ENCODE results near the gene GADL1. TPM values are rescaled to one million over a fixed set of nuclear protein-coding genes. Genes with fewer than 3 reads are reported as not detected.

The GADL1 gene
- total RNA-seq, 4 donors from 2014 or later: not detected

GRCh38 chr3:30692498-30693130, 201.8 kb downstream of the GADL1 start:
- peak overlapping the region in 1 of 4 donors; percentile 60 for H3K27ac ChIP-seq
- TF ChIP-seq CTCF (IDR thresholded peaks at IDR 0.05) (no peak), POLR2A (IDR thresholded peaks at IDR 0.05) (no peak)
- intact Hi-C loops (cut with DNase I): loop anchor here (10.0 kb wide), 2 partner anchors 508 to 578 kb away; no protein-coding TSS in a partner anchor
- no peak overlapping the region for H3K4me3 ChIP-seq
- peaks cover 10 to 70% (median 22%) of the 10 kb centered on the region in 3 donors for H3K4me1 ChIP-seq
- DNase-seq: no peak
- 74 to 76% methylated on average over 3 of the region's 3 CpGs for WGBS, 2 donors
- no peaks in the 10 kb centered on the region for H3K9me3 ChIP-seq
- H3K27me3 ChIP-seq: no peaks in the 10 kb centered on the region
- H3K36me3 ChIP-seq: peaks cover 0 to 60% (median 0%) of the 10 kb centered on the region in 3 donors

GRCh38 chr3:30691944-30692343, 202.5 kb downstream of the GADL1 start:
- no peak for TF ChIP-seq POLR2A (IDR thresholded peaks at IDR 0.05)
- TF ChIP-seq CTCF (IDR thresholded peaks at IDR 0.05): no peak
- H3K36me3 ChIP-seq: peaks cover 0 to 65% (median 0%) of the 10 kb centered on the region in 3 donors
- H3K27me3 ChIP-seq: no peaks in the 10 kb centered on the region
- no peak overlapping the region for H3K4me3 ChIP-seq
- DNase-seq: no peak
- H3K9me3 ChIP-seq: no peaks in the 10 kb centered on the region
- peak overlapping the region in 1 of 4 donors; percentile 60 for H3K27ac ChIP-seq
- intact Hi-C loops (cut with DNase I): loop anchor here (10.0 kb wide), 2 partner anchors 507 to 577 kb away; no protein-coding TSS in a partner anchor
- peaks cover 10 to 74% (median 22%) of the 10 kb centered on the region in 3 donors for H3K4me1 ChIP-seq
- WGBS, 2 donors: 92 to 100% methylated on average over 1 of the region's 1 CpG

GRCh38 chr3:30691249-30691880, 203.1 kb downstream of the GADL1 start:
- H3K27ac ChIP-seq: peak overlapping the region in 3 of 4 donors; percentile 48 to 68 (median 60)
- peaks cover 0 to 65% (median 0%) of the 10 kb centered on the region in 3 donors for H3K36me3 ChIP-seq
- 77 to 82% methylated on average over 4 to 10 of the region's 10 CpGs for WGBS, 2 donors
- H3K4me1 ChIP-seq: peaks cover 10 to 74% (median 22%) of the 10 kb centered on the region in 3 donors
- no peaks in the 10 kb centered on the region for H3K27me3 ChIP-seq
- no peaks in the 10 kb centered on the region for H3K9me3 ChIP-seq
- intact Hi-C loops (cut with DNase I): loop anchor here (10.0 kb wide), 2 partner anchors 507 to 577 kb away; no protein-coding TSS in a partner anchor
- no peak for DNase-seq
- TF ChIP-seq CTCF (IDR thresholded peaks at IDR 0.05) (no peak), POLR2A (IDR thresholded peaks at IDR 0.05) (no peak)
- H3K4me3 ChIP-seq: no peak overlapping the region

GRCh38 chr3:30690199-30690598, 204.3 kb downstream of the GADL1 start:
- TF ChIP-seq POLR2A (IDR thresholded peaks at IDR 0.05): no peak
- no peak for TF ChIP-seq CTCF (IDR thresholded peaks at IDR 0.05)
- intact Hi-C loops (cut with DNase I): loop anchor here (10.0 kb wide), 2 partner anchors 505 to 575 kb away; no protein-coding TSS in a partner anchor
- Histone ChIP-seq H3K4me1 (peaks cover 10 to 79% (median 22%) of the 10 kb centered on the region in 3 donors), H3K4me3 (no peak overlapping the region), H3K27me3 (no peaks in the 10 kb centered on the region), H3K36me3 (peaks cover 0 to 56% (median 0%) of the 10 kb centered on the region in 3 donors), H3K27ac (peak overlapping the region in 2 of 4 donors; percentile 19 to 66), H3K9me3 (no peaks in the 10 kb centered on the region)
- 76 to 88% methylated on average over 2 of the region's 2 CpGs for WGBS, 2 donors
- no peak for DNase-seq
